Renal cortex interstitium (tissue), 11 donors: ENCODE data around the gene MYO18B. TPM values are rescaled to one million over a fixed set of nuclear protein-coding genes. Genes with fewer than 3 reads are reported as not detected.

Experiments used
- DNase-seq, 11 donors: peaks; one replicate each; pipeline ENCODE4 v3.0.0-alpha.2; 2013; ENCODE audit warnings: low read depth in 9 of 11, low spot score in 4 of 11; ENCODE audit errors: extremely low read depth in 1 of 11
- polyA plus RNA-seq, 3 donors: library from polyadenylated mRNA; unstranded; fragments of 120-200 nt; gene quantifications; one replicate each; pipeline ENCODE4 v1.2.1, GENCODE V29; 2013; ENCODE audit not compliant: insufficient read length in 3 of 3

Gene MYO18B
- polyA plus RNA-seq, 3 donors = 0.07 to 0.16 (median 0.15) TPM

DNA sequence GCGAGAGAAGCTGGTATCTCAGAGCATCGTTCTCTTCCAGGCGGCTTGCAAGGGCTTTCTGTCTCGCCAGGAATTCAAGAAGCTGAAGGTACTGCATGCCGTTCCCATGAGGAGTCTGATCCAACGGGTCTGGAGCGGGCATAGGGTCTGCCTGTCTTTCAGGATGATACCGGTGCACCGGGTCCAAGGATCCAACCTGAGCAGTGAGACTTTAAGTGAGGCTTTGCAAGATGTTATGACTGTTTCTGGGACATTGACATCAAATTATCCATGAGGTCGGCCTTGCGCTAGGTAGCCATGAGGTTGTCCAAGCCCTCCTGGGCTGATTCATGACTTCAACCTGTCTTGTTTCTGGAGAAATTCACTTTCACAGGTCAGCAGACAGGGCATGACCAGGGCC, 132.3 kb downstream of the MYO18B start:
- no peak for DNase-seq

DNA sequence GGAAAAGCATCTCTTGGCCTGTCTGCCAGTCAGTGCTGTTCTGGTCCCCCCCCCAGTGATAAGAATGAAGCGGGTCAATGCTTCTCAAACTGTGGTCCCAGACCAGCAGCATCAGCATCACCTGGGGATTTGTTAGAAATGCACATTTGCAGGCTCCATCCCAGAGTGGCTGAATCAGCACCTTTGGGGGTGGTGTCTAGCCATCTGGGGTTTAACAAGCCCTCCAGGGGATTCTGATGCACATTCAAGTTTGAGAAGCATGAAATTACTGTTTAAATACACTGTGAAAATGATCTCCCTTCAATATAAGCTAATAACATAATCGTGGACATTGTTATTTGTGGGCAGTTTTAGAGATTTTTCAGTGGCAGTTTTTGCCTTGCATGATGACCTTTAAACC, 133.5 kb downstream of the MYO18B start:
- no peak for DNase-seq

DNA sequence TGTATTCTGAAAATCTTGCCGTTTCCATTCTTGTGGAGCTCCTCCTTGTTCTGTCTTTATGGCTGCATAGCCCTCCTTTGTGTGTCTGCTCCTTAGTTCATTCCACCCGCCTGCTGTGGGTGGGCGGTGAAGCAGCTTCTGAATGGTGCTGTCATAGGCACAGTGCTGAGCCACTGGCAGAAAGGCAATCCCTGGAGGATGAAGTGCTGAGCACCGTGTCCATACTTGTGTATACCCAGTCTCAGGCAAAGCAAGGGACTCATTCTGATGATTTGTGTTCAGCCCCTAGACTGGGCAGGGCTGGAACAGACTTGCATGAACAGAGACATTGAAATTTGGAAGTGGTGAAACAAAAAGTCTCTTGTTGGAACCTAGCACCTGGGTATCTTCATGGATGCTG, 134.9 kb downstream of the MYO18B start:
- no peak for DNase-seq

DNA sequence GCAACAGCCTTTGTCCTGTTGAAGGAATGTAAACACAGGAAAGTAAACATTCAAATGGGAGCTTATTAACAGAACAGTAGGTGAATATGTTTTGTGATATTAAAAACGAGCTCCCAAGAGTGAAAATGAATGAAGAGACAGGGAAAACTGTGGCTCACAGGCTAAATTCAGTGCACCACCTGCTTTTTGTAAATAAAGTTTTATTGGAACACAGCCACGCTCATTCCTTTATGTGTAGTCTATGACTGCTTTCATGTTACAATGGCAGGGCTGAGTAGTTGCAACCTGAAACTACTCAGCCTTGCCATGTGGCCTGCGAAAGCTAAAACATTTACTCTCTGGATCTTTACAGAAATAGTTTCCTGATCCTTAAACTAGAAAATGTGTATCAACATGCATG, 136.9 kb downstream of the MYO18B start:
- DNase-seq = no peak

DNA sequence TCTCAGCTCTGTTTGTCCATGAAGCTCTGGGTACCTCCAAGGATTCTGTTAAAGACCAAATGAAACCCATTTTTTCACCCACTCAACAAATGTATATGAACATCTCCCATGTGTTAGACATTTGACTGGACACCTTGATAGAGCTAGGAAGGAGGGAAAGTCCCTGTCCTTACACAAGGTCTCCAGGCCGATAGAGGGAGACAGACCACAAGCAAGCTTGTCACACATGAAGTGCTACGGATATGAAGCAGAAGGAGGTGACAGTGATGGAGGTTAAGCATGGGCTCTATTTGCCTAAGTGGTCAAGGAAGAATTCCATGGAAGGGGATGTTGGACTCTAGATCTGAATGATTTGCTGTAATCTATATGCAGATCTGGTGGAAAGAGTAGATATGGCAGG, 138.5 kb downstream of the MYO18B start:
- no peak for DNase-seq

DNA sequence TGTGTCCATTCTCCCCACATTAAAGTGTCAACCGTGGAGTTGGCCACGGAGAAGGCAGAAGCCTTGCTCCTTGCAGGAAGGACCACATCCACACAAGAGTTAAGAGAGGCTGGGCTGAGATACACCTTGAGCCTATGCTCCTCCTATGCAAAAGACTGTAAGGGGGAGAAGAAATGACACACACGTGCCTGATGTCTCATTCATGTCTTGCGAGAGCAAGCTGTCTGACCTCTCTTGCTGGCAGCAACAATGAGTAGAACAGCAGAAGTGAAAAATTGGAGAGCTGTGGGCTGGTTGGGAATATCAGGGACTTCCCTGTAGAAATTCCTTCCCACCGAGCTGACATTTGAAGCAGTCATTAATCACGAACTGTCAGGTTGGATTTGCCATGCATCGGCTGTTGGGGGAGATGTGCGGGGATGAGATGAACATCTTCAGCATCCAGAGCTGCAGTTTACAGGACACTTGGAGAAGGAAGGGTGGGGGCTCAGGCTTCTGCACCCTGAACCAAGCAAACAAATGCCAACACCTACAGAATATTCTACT, 139.3 kb downstream of the MYO18B start:
- DNase-seq = no peak

DNA sequence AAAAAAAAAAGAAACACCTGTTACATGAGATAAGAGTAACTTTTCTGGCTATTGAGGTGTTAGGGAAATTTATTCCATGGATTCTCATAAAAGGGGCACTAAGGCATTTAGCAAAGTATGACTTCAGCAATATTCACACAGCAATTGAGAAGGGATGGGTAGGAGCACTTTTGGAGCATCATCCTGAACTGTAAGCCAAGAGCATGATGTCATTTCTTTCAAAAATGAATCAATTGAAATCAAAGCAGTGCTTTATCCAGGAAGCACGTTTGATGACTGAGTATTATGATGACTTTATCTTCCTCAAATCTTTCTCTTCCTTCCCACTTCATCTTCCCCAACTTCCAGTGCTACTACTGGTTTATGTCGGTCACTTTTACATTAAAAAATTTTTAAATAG, 140.4 kb downstream of the MYO18B start:
- DNase-seq = no peak

DNA sequence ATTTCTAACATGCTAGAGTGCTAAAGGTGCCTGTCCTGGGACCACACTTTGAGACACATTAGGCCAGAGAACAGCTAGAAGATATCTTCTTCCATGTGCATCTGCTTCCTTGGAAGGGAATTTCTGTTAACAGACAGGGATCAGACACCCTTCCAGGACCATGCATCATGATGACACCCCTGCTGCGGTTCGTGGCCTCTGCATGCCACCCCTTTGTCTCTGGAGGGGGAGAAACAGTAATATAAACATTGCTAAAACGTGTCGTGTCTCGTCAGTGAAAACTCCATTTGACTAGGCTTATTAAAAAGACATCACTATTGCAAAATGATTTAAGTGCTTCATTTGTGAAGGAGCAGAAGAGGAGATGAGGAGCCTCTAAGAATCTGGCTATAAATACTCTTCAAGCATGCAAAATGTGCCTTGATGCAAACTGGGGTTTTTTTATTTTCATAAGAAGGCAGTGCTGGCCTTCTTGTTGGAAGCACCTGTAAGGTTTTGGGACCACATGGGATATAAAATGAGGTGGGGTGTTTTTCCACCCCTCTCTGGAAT, 141.6 kb downstream of the MYO18B start:
- DNase-seq = no peak

DNA sequence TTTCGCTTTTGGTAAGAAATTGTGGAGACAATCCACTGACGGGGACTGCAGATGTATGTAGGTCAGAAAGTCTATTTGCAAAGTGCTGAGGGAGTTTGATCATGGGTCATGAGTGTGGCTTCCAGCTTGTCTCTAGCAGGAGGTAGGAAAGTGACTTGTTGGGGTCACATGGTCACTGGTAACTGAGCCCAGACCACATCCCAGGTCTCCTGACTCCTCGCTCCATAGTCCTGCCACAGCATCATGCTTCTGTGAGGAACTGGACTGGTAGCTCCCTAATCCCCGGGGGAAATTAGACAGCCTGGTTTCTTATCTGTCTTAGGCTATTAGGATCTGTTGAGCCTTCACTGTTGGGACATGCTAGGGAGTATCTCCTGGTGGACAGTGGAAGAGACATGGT, 142.1 kb downstream of the MYO18B start:
- DNase-seq = no peak

DNA sequence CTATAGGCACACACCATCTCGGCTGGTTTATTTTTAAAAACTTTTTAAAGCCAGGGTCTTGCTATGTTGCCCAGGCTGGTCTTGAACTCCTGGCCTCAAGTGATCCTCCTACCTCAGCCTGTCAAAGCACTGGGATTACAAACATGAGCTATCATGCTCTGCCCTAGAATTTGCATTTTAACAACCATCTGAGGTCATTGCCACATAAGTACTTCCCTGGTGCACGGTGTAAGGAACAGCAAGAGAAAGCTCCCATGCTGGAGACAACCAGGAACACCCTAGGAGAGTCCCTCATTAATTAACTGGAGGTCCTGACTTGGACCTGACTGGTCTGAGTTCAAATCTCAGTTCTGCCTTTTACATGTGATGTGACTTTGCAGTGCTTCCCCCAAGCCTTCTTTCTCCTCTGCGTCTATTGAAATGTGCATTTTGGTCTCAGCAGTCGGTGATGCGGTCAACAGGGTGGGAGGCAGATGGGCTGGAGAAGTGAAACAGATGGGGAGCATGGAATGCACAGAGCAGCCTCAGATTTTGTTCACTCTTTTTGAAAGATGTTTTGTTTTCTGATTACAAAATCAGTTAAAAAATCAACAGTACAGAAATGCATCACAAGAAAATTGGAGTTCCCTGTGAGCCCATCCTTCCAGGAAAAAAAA, 146.5 kb downstream of the MYO18B start:
- no peak for DNase-seq

DNA sequence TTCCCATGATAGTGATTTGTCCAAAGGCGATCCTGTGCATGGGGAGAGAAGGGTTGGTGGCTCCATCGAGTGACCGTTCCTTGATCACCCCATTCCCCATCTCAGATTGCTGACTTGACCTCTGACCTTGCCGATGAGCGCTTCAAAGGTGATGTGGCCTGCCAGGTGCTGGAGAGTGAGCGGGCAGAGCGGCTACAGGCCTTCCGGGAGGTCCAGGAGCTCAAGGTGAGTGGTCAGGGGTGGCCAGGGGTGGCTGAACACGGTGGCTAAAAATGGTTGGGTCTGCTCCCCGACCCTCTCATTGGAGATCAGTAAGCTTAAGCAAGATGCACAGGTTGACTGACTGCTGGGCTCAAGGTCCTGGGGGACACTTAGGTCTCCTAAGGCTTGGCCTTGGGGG, 148.7 kb downstream of the MYO18B start:
- no peak for DNase-seq

DNA sequence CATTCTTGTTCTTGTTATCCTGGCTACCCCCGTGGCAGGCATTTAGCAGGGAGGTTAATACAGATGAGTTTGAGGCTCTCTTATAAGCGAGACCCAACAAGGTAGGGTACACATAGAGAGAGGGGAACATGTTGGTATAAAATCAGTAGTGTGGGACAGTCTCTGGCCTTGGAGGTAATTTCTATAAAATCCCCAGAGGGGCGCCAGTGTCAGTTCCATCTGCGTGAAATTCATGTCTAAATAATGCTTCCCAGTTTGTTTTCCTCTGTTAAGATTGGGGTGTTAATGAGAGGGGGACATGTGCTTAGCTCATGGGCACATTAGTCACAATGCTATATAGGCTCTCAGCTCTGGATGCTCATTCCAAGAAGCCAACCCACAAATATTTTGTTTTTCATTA, 150.7 kb downstream of the MYO18B start:
- no peak for DNase-seq

DNA sequence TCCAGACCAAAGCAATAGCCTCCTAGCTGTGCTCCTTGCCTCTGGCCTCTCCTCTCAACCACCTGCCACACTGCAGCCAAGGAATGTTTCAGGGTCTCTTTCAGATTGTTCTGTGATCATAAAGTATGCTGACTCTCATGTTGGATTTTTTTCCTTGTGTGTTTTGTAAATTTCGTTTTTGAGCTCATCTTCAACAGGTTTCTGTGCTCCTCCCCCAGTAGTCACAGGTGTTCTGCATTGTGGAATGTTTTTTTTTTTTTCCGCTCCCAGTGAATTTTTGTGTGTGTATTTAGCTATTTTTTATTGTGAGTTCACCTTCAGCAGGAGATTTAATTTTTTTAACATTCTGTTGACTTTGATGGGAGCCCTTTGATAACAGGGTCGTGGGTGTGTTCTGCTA, 153.7 kb downstream of the MYO18B start:
- DNase-seq = no peak

DNA sequence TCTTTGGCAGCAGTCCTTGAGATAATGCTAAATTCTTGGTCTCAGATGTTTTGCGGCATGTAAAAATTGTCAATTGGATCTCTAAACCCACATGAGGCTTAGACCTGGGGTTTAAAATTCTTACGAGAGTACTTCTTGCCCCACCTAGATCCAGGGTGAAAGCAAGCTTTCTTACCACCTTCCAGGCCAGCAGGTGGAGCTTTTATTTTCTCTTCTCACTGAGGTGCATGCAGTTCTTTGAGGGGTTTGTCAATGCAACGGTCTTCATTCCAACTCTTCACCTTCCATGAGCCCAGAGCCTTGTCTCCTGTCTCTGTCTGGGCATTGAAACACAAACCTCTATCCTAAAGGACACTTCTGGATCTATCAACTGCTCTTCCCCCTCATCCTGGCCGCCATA, 154.1 kb downstream of the MYO18B start:
- DNase-seq = no peak

DNA sequence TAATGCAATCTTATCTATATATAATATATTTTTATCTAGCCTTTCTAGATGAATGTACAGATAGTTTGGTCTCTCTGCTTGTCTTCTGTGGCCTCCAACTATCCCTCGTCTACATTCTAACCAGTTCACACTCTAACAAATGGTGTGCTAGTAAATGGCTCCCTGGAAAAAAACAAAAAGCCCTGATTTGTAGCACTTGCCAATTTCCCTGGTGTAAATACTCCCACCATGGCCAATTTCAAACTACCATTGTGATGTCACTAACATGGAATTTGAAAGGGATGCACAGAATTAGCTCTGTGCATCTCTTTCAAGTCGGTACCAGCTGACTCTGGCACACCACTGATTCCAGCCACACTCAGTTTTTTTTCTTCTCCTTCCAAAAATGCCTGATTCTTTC, 154.6 kb downstream of the MYO18B start:
- DNase-seq = no peak

DNA sequence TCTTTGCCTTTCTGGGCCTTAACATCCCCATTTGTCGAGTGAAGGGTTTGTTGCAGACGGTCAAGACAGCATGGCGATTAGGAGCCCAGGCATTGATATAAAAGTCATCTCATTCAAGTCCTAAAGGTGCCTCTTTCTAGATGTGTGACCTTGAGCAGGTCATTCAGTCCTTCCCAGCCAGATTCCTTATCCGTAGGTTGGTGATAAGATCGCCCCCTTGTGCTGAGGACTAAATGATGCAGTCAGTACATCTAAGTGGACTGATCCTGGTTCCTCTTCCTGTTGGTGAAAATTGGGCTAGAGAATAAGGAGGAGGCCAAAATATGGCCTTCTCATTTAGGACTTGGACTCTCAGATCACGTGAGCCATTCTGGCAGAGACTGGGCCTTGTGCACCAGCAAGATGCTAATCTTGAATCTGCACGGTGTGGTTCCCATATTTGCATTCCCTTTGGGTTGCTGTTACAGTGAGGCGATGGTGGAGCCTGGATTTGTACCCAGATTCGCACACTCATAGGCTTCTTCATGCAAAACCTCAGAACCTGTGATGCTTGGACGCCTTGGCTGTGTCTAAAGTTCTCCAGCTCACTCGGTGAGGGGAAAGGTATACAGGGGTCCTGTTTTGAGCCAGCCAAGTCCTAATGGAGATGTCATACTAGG, 156.8 kb downstream of the MYO18B start:
- DNase-seq = no peak

DNA sequence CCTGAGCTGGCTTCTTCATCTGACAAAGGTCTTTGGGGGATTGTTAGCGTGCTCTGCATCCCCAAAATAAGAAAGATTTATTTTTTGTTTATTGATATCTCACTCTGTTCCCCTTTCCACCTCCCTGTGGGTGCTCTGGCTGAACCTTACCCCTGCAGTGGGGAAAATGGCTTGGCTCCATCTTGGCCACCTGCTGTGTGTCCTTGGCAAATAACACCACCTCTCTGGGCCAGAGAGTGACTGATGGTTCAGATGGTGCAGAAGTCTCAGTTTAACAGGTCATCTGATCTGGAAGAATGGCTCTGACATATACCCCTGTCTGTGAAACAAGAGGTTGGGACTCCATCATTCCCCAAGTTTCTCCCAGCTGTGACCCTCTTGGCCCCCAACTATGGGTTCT, 157.6 kb downstream of the MYO18B start:
- DNase-seq = no peak

DNA sequence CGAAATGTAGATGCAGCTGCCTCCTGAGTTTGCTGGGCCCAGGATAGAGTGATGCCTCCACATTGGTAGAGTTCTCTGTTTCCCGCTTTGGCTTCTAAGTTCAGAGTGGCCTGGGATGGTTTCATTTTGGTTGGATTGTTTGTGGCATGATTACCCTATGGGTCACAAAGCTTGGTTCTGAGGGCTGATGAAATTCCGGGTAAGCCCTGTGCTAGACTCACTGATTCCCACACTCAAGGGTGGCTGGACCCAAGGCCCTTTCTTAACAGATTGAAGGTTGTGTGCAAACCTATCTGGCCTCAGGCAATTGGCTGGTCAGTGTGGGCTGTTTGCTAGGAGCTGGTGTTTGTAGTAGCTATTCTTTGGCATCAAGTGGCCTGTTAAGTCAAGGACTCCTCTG, 158.4 kb downstream of the MYO18B start:
- no peak for DNase-seq

DNA sequence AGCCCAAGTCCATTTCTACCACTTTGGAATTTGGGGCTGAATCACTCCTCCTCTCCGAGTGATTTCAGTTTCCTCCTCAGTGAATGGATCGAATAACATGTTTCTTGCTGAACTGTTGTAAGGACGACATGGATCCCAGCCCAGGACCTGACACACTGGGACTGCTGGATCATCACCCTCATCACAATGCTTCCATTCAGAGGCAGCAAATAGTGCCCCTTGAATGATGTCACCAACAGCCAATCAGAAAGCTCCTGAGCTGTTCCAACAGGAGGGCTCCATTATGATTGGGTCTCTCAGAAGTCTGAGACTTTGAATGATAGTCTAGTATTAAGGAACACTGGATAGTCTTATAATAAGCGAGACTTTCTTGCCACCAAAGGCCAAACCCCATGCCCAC, 158.9 kb downstream of the MYO18B start:
- DNase-seq = no peak

DNA sequence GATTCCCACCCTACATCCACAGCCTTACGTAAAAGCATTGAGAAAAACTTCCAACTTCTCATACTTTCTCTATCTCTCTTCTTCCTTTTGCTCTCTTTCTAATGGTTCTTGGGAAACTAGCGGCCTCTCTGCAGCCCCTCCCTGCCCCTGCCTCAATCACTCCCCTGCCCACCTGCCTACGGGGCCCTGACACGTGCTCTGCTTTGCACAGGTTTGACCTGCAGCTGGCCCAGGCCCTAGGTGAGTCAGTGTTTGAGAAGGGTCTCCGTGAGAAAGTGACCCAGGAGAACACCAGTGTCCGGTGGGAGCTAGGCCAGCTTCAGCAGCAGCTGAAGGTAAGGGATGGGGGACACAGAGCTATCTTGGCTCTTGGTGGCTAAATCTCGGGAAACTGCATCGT, 160.4 kb downstream of the MYO18B start:
- no peak for DNase-seq

DNA sequence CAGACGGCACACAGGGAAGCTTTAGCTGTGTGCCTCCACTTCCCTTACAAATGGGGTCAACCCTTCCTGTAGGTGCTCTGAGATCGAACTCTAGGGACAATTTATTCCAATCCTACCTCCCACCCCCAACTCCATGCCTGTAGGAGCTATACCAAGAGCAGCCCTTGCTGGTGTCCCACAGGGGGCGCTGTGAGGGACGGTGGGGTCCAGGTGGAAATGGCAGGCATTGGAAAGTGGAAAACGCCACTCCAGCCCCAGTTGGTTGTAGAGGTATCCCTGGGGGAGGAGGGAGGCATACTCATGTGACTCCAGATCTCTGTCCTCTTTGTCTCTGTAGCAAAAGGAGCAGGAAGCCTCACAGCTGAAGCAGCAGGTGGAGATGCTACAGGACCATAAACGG, 161.3 kb downstream of the MYO18B start:
- no peak for DNase-seq
